Activated CD4-positive, CD25-positive, alpha-beta regulatory T cell treated with anti-CD3 and anti-CD28 coated beads, Interleukin-2, amount 50 U/mL, for 72 hours (primary cell): Measurements from ENCODE around the gene PSORS1C2.
"Not testable (repeated sequence)": the region's sequence is repeated elsewhere in the genome, so short reads cannot be mapped to it uniquely, and the experiment has no call there.

ENCODE experiments used
- DNase-seq: peaks from one replicate; pipeline ENCODE4 v3.0.0; 2021

Gene PSORS1C2

GRCh38 chr6:31138982-31139381 is at the start of gene PSORS1C2:
PSORS1C2 (minus strand) TSS chr6:31139066; CDS start chr6:31139026, 40 bp downstream.
- DNase-seq = no peak

- no peak for DNase-seq
These were observed 48.9 kb upstream of the PSORS1C2 start for GRCh38 chr6:31187780-31188194.

GRCh38 chr6:31186052-31186734 is 47.3 kb upstream of the PSORS1C2 start:
- DNase-seq = no peak

GRCh38 chr6:31185695-31186051 is 46.8 kb upstream of the PSORS1C2 start:
- not testable (repeated sequence) for DNase-seq

GRCh38 chr6:31183859-31184258 is 45.0 kb upstream of the PSORS1C2 start:
- DNase-seq = not testable (repeated sequence)

- not testable (repeated sequence) for DNase-seq
These were observed 44.4 kb upstream of the PSORS1C2 start for GRCh38 chr6:31183287-31183686.

GRCh38 chr6:31180500-31180899 is 41.6 kb upstream of the PSORS1C2 start:
- DNase-seq = peak; percentile 72

GRCh38 chr6:31179896-31180295 is 41.0 kb upstream of the PSORS1C2 start:
- DNase-seq = no peak

GRCh38 chr6:31179042-31179386 is 40.1 kb upstream of the PSORS1C2 start:
- no peak for DNase-seq

GRCh38 chr6:31178143-31179041 is 39.5 kb upstream of the PSORS1C2 start:
- DNase-seq = no peak

- no peak for DNase-seq
These were observed 37.1 kb upstream of the PSORS1C2 start for GRCh38 chr6:31175971-31176370.

- DNase-seq = no peak
These were observed 35.5 kb upstream of the PSORS1C2 start for GRCh38 chr6:31174378-31174777.

- DNase-seq = no peak
These were observed 34.5 kb upstream of the PSORS1C2 start for GRCh38 chr6:31173406-31173805.

GRCh38 chr6:31172973-31173384 is 34.1 kb upstream of the PSORS1C2 start:
- no peak for DNase-seq

- DNase-seq = no peak
These were observed 33.4 kb upstream of the PSORS1C2 start for GRCh38 chr6:31171931-31172905.

GRCh38 chr6:31170987-31171671 is 32.3 kb upstream of the PSORS1C2 start:
- no peak for DNase-seq

GRCh38 chr6:31170600-31170881 is 31.7 kb upstream of the PSORS1C2 start, which contains the start of gene POU5F1:
POU5F1 (minus strand) TSS chr6:31170682; CDS start chr6:31170620, 62 bp downstream.
- no peak for DNase-seq

GRCh38 chr6:31169858-31170599 is 31.2 kb upstream of the PSORS1C2 start:
- DNase-seq = not testable (repeated sequence)

GRCh38 chr6:31169123-31169857 is 30.4 kb upstream of the PSORS1C2 start:
- no peak for DNase-seq

GRCh38 chr6:31168606-31169005 is 29.7 kb upstream of the PSORS1C2 start:
- DNase-seq = no peak

- DNase-seq = no peak
These were observed 27.1 kb upstream of the PSORS1C2 start for GRCh38 chr6:31165986-31166385.
